Left lung (tissue), 10 donors: ENCODE results near the gene SPPL2C. TPM values are rescaled to one million over a fixed set of nuclear protein-coding genes. Genes with fewer than 3 reads are reported as not detected.

ENCODE experiments used
- ATAC-seq: fragments of 200-7000 bp; cut with Tn5 transposase; one replicate; pipeline ENCODE4 v1.9.1; 2020; ENCODE audit warnings: moderate library complexity
- DNase-seq, 4 donors: peaks; one replicate each; pipeline ENCODE4 v3.0.0-alpha.2; 2013 to 2020
- H3K27ac ChIP-seq, 2 donors: fragments of 200-600 bp; sonication (generic) in 1 of 2; one replicate each; pipeline versions ENCODE4 v1.5.0 to v1.8.0; 2020 to 2021
- H3K27me3 ChIP-seq, 2 donors: fragments of 200-600 bp; sonication (generic) in 1 of 2; one replicate each; pipeline versions ENCODE4 v1.5.0 to v1.8.0; 2020 to 2021
- H3K36me3 ChIP-seq, 2 donors: fragments of 200-600 bp; sonication (generic) in 1 of 2; one replicate each; pipeline versions ENCODE4 v1.5.0 to v1.8.0; 2020 to 2021
- H3K4me1 ChIP-seq, 2 donors: fragments of 200-600 bp; one replicate each; pipeline ENCODE4 v1.8.0; 2021
- H3K4me3 ChIP-seq, 2 donors: fragments of 200-600 bp; sonication (generic) in 1 of 2; one replicate each; pipeline versions ENCODE4 v1.5.0 to v1.8.0; 2020 to 2021; ENCODE audit warnings: mild to moderate bottlenecking in 1 of 2
- H3K9me3 ChIP-seq, 2 donors: fragments of 200-600 bp; sonication (generic) in 1 of 2; one replicate each; pipeline versions ENCODE4 v1.5.0 to v1.8.0; 2020 to 2021
- CTCF ChIP-seq, 2 donors: fragments of 200-600 bp; sonication (generic) in 1 of 2; IDR thresholded peaks; one replicate each; pipeline versions ENCODE4 v1.5.0 to v1.8.0; 2021; ENCODE audit warnings: antibody characterized with exemption in 2 of 2
- intact Hi-C, 2 donors: fragments of 100-400 bp; cut with DNase I; formaldehyde crosslinking; loops; one replicate each; pipeline versions ENCODE4 v1.11.2 to v1.14.2; 2022
- polyA plus RNA-seq, 6 donors: library from polyadenylated mRNA; unstranded; fragments of 120-200 nt; gene quantifications; one replicate each; pipeline ENCODE4 v1.2.1, GENCODE V29; 2013; ENCODE audit not compliant: insufficient read length in 6 of 6
- total RNA-seq, 2 donors: library from RNA; stranded (reverse); fragmentation: NEBNext Ultra II Directional; extraction: Animal tissue kit (Norgen Biotek cat#: 25700); gene quantifications; one replicate each; pipeline ENCODE4 v1.2.1, GENCODE V29; 2021
- donor health status: DM: no; HTN: yes; CAD: no.
- donor health status: DM: no; HTN: no; CAD: no.

The SPPL2C gene
- total and polyA plus RNA-seq, 8 donors = not detected

DNA sequence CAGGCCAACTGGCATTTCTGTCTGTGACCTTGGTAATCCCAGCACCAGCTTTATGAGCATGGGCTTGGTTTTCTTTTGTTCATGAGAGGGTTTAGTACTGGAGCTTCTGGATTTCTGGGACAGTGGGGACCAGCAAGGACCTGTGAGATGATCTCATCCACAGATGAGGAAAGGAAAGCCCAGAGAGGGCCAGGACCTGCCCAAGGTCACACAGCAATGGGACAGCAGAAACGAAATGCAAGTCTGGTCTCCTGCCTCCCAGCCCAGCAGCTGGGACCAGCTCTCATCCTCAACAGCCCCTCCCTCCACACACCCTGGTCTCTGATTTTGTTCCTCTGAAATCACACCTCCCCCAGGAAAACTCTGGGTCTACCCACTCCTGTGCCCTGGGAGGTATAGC, 7.2 kb downstream of the SPPL2C start:
- Histone ChIP-seq H3K4me1 (no peaks in the 10 kb centered on the region), H3K27ac (no peak overlapping the region), H3K9me3 (no peaks in the 10 kb centered on the region), H3K27me3 (peaks cover 0 to 59% of the 10 kb centered on the region in 2 donors), H3K36me3 (no peaks in the 10 kb centered on the region), H3K4me3 (no peak overlapping the region)
- no peak for ATAC-seq
- no peak for DNase-seq
- intact Hi-C loops = no loop called here
- no peak for TF ChIP-seq CTCF (IDR thresholded peaks at IDR 0.05)

GRCh38 chr17:45852535-45853297, 8.0 kb downstream of the SPPL2C start:
- Histone ChIP-seq H3K4me3 (no peak overlapping the region), H3K4me1 (no peaks in the 10 kb centered on the region), H3K9me3 (no peaks in the 10 kb centered on the region), H3K27me3 (peaks cover 0 to 59% of the 10 kb centered on the region in 2 donors), H3K36me3 (no peaks in the 10 kb centered on the region), H3K27ac (no peak overlapping the region)
- ATAC-seq = peak; percentile 86
- TF ChIP-seq CTCF (IDR thresholded peaks at IDR 0.05) = peak; percentile 78 to 83
- DNase-seq = peak in 2 of 4 donors; percentile 27 to 65
- intact Hi-C loops = no loop called here

GRCh38 chr17:45854209-45854608, 9.5 kb downstream of the SPPL2C start:
- intact Hi-C loops = no loop called here
- no peak overlapping the region for H3K4me3 ChIP-seq
- no peaks in the 10 kb centered on the region for H3K9me3 ChIP-seq
- H3K27me3 ChIP-seq = peaks cover 0 to 69% of the 10 kb centered on the region in 2 donors
- DNase-seq (no peak), ATAC-seq (no peak)
- no peaks in the 10 kb centered on the region for H3K36me3 ChIP-seq
- no peak for TF ChIP-seq CTCF (IDR thresholded peaks at IDR 0.05)
- no peaks in the 10 kb centered on the region for H3K4me1 ChIP-seq
- no peak overlapping the region for H3K27ac ChIP-seq

- intact Hi-C loops = no loop called here
- TF ChIP-seq CTCF (IDR thresholded peaks at IDR 0.05) = no peak
- no peak for ATAC-seq
These were observed 11.1 kb downstream of the SPPL2C start for GRCh38 chr17:45855691-45856336.

DNA sequence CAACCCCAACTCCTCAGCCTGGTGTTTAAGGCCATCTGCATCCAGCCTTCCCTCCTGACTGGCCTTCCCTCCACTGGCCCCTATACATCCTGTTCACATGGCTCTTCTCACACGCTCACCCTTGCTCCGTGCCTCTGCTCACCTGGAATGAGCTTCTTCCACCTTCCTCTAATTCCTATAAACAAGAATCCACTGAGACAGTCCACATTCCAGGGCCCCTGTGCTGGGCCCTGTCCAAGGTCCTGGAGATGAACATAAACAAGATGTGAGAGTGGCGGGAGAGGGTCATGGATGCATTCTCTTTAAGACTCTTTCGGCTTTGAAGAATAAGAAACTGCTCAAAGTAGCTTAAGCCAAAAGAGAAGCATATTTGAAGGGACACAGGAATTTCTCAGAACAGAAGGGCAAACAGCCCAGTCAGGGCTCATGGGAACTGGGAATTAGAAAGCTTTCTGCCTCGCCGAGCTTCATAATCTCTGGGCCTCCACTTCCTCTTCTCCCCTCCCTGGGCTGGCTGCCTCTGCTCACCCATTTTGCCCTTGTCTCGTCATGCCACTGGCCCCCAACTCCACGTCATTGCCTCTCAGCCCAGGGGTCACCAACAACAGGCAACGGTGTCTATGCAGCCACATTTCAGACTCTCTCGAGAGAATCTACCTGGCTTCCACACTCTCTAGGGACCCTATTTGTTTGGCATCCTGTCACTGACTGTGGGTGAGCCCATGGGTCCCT, 13.5 kb downstream of the SPPL2C start:
- intact Hi-C loops = no loop called here
- H3K36me3 ChIP-seq = no peaks in the 10 kb centered on the region
- H3K9me3 ChIP-seq = no peaks in the 10 kb centered on the region
- DNase-seq (peak in 2 of 4 donors; percentile 22 to 48), ATAC-seq (peak; percentile 71)
- no peak for TF ChIP-seq CTCF (IDR thresholded peaks at IDR 0.05)
- H3K27ac ChIP-seq = no peak overlapping the region
- peaks cover 0 to 56% of the 10 kb centered on the region in 2 donors for H3K27me3 ChIP-seq
- H3K4me3 ChIP-seq = no peak overlapping the region
- no peaks in the 10 kb centered on the region for H3K4me1 ChIP-seq

More at GRCh38 chr17:45855691-45856336, 11.1 kb downstream of the SPPL2C start:
- H3K9me3 ChIP-seq = no peaks in the 10 kb centered on the region
- no peak overlapping the region for H3K4me3 ChIP-seq
- peaks cover 0 to 71% of the 10 kb centered on the region in 2 donors for H3K27me3 ChIP-seq
- no peak for DNase-seq
- H3K27ac ChIP-seq = no peak overlapping the region
- H3K36me3 ChIP-seq = no peaks in the 10 kb centered on the region
- H3K4me1 ChIP-seq = no peaks in the 10 kb centered on the region
